T-helper 2 cell (primary cell): ENCODE data around the gene MACROD2.

Experiments used
- DNase-seq, 5 experiments: peaks; one replicate each; pipeline versions ENCODE4 v3.0.0 to v3.0.0-alpha.2; 2012 to 2022

Gene MACROD2

GRCh38 chr20:15913391-15914025 is 1918.2 kb downstream of the MACROD2 start:
- no peak for DNase-seq

GRCh38 chr20:15916623-15917022 is 1921.3 kb downstream of the MACROD2 start:
- DNase-seq, result no peak

GRCh38 chr20:15917283-15917682 is 1922.0 kb downstream of the MACROD2 start:
- no peak for DNase-seq

- no peak for DNase-seq
Measured at GRCh38 chr20:15918631-15919030, 1923.3 kb downstream of the MACROD2 start.

- no peak for DNase-seq
Measured at GRCh38 chr20:15919118-15919517, 1923.8 kb downstream of the MACROD2 start.

GRCh38 chr20:15921930-15922329 is 1926.6 kb downstream of the MACROD2 start:
- DNase-seq, result no peak

- no peak for DNase-seq
Measured at GRCh38 chr20:15922556-15922955, 1927.2 kb downstream of the MACROD2 start.

- no peak for DNase-seq
Measured at GRCh38 chr20:15923030-15923776, 1927.9 kb downstream of the MACROD2 start.

GRCh38 chr20:15924556-15924955 is 1929.2 kb downstream of the MACROD2 start:
- DNase-seq, result no peak

GRCh38 chr20:15925376-15925775 is 1930.1 kb downstream of the MACROD2 start:
- no peak for DNase-seq

GRCh38 chr20:15927893-15928650 is 1932.8 kb downstream of the MACROD2 start:
- no peak for DNase-seq

GRCh38 chr20:15928946-15929345 is 1933.6 kb downstream of the MACROD2 start:
- no peak for DNase-seq

GRCh38 chr20:15930311-15931305 is 1935.3 kb downstream of the MACROD2 start:
- peak in 1 of 5 experiments; percentile 3 for DNase-seq

- no peak for DNase-seq
Measured at GRCh38 chr20:15931897-15932296, 1936.6 kb downstream of the MACROD2 start.

- DNase-seq, result no peak
Measured at GRCh38 chr20:15937179-15937578, 1941.9 kb downstream of the MACROD2 start.

- no peak for DNase-seq
Measured at GRCh38 chr20:15938847-15939246, 1943.5 kb downstream of the MACROD2 start.

GRCh38 chr20:15940127-15940526 is 1944.8 kb downstream of the MACROD2 start:
- DNase-seq, result no peak

GRCh38 chr20:15942130-15942529 is 1946.8 kb downstream of the MACROD2 start:
- no peak for DNase-seq

GRCh38 chr20:15945289-15945688 is 1950.0 kb downstream of the MACROD2 start:
- no peak for DNase-seq

GRCh38 chr20:15949391-15949790 is 1954.1 kb downstream of the MACROD2 start:
- DNase-seq, result no peak

GRCh38 chr20:15951658-15952057 is 1956.3 kb downstream of the MACROD2 start:
- no peak for DNase-seq

- DNase-seq, result no peak
Measured at GRCh38 chr20:15958142-15958541, 1962.8 kb downstream of the MACROD2 start.
